PC-9 (cell line): ENCODE measurements around the gene RBM14. TPM values are rescaled to one million over a fixed set of nuclear protein-coding genes. Genes with fewer than 3 reads are reported as not detected.

ENCODE experiments used
- BruUV-seq: library from RNA; stranded (reverse); fragments of 400-500 nt; replicated peaks from 2 replicates; lab custom pipeline; 2021; lab: Mats Ljungman, UMichigan
- CTCF ChIA-PET: fragments of 300-600 bp; sonication (Branson Sonifier 250); formaldehyde crosslinking; loops from one replicate; lab custom pipeline; 2022; ENCODE audit warnings: antibody characterized with exemption; lab: Charles Lee
- POLR2A ChIA-PET: fragments of 300-600 bp; sonication (Branson Sonifier 250); formaldehyde crosslinking; loops from one replicate; lab custom pipeline; 2022; ENCODE audit warnings: antibody characterized with exemption; ENCODE audit not compliant: unreplicated experiment; lab: Charles Lee
- DNase-seq, 2 experiments: peaks; one replicate each; pipeline versions ENCODE4 v3.0.0 to v3.0.0-alpha.2; 2015 to 2022; ENCODE audit warnings: mixed read lengths in 1 of 2
- H2AFZ ChIP-seq: fragments of 200-600 bp; sonication (generic); 2 replicates; pipeline ENCODE4 v1.8.1; 2017; ENCODE audit warnings: antibody characterized with exemption
- H3F3A ChIP-seq: fragments of 200-600 bp; sonication (generic); 2 replicates; pipeline ENCODE4 v1.8.1; 2017; ENCODE audit warnings: antibody characterized with exemption, mild to moderate bottlenecking, low read depth; ENCODE audit not compliant: insufficient read depth
- H3K27ac ChIP-seq: fragments of 200-600 bp; sonication (generic); 2 replicates; pipeline ENCODE4 v1.6.1; 2016; ENCODE audit warnings: mixed run types
- H3K27me3 ChIP-seq: fragments of 200-600 bp; sonication (generic); 2 replicates; pipeline ENCODE4 v1.6.1; 2016; ENCODE audit warnings: low read depth, mixed run types; ENCODE audit not compliant: insufficient read depth
- H3K36me3 ChIP-seq: fragments of 200-600 bp; sonication (generic); 2 replicates; pipeline ENCODE4 v1.6.1; 2016; ENCODE audit warnings: low read depth, mixed run types
- H3K4me1 ChIP-seq: fragments of 200-600 bp; sonication (generic); replicated peaks from 2 replicates; pipeline ENCODE4 v1.6.1; 2016; ENCODE audit warnings: mixed run types; ENCODE audit not compliant: insufficient read depth
- H3K4me2 ChIP-seq: fragments of 200-600 bp; sonication (generic); 2 replicates; pipeline ENCODE4 v1.6.1; 2017; ENCODE audit warnings: mixed run types
- H3K4me3 ChIP-seq: fragments of 200-600 bp; sonication (generic); 2 replicates; pipeline ENCODE4 v1.6.1; 2016; ENCODE audit warnings: mixed run types
- H3K79me2 ChIP-seq: fragments of 200-600 bp; sonication (generic); 2 replicates; pipeline ENCODE4 v1.6.1; 2017; ENCODE audit warnings: low read depth, mixed run types
- H3K9me2 ChIP-seq: fragments of 200-600 bp; sonication (generic); 2 replicates; pipeline ENCODE4 v1.8.1; 2017; ENCODE audit warnings: mild to moderate bottlenecking; ENCODE audit not compliant: insufficient read depth
- H3K9me3 ChIP-seq: fragments of 200-600 bp; sonication (generic); 2 replicates; pipeline ENCODE4 v1.8.1; 2016; ENCODE audit warnings: low read depth; ENCODE audit not compliant: insufficient read depth
- H4K20me1 ChIP-seq: fragments of 200-600 bp; sonication (generic); 2 replicates; pipeline ENCODE4 v1.8.1; 2017; ENCODE audit not compliant: insufficient read depth
- EZH2 ChIP-seq: fragments of 200-600 bp; sonication (generic); IDR thresholded peaks from 2 replicates; pipeline ENCODE4 v1.8.0; 2017; ENCODE audit warnings: antibody characterized with exemption, low read depth
- intact Hi-C: fragments of 100-400 bp; cut with micrococcal nuclease; formaldehyde crosslinking; loops from one replicate; pipeline ENCODE4 v1.10.0; 2022; ENCODE audit not compliant: unreplicated experiment
- total RNA-seq: library from RNA; stranded (reverse); gene quantifications from 2 replicates; pipeline ENCODE4 v1.2.3, GENCODE V29; 2021
- TF ChIP-seq, protein P1 (sequence below): fragments of 200-600 bp; sonication (generic); conservative IDR thresholded peaks from 2 replicates; pipeline ENCODE4 v1.6.1; 2017; ENCODE audit warnings: mixed run types, antibody characterized with exemption, mild to moderate bottlenecking, moderate library complexity

The RBM14 gene
- total RNA-seq, 1 experiment from 2014 or later, result 108 TPM

DNA sequence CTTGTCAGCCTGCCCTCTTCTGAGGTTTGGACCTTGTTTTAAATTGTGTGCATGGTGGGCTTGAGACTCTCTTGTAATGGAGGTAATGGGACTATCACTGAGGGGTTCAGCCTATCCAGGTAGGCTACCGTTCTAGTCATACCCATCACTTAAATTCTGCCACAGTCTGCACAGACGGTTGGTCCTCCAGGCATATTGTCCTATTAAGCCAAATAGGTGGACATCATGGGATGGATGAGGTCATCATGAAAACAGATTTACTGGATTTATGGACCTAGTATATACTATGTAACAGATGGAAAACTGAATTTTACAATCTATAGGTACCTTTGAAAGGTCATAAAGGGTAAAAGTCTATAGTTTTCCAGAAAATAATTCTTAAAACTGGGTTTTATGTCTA is 12.9 kb downstream of the RBM14 start:
- intact Hi-C loops, result no loop called here
- TF ChIP-seq EZH2, result no peak
- TF ChIP-seq, protein P1, sequence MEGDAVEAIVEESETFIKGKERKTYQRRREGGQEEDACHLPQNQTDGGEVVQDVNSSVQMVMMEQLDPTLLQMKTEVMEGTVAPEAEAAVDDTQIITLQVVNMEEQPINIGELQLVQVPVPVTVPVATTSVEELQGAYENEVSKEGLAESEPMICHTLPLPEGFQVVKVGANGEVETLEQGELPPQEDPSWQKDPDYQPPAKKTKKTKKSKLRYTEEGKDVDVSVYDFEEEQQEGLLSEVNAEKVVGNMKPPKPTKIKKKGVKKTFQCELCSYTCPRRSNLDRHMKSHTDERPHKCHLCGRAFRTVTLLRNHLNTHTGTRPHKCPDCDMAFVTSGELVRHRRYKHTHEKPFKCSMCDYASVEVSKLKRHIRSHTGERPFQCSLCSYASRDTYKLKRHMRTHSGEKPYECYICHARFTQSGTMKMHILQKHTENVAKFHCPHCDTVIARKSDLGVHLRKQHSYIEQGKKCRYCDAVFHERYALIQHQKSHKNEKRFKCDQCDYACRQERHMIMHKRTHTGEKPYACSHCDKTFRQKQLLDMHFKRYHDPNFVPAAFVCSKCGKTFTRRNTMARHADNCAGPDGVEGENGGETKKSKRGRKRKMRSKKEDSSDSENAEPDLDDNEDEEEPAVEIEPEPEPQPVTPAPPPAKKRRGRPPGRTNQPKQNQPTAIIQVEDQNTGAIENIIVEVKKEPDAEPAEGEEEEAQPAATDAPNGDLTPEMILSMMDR, result no peak
- Histone ChIP-seq H3F3A (peaks cover 37% of the 10 kb centered on the region), H2AFZ (no peak overlapping the region), H3K27ac (no peak overlapping the region), H3K4me2 (no peak overlapping the region), H3K79me2 (peaks cover 100% of the 10 kb centered on the region), H3K36me3 (peaks cover 54% of the 10 kb centered on the region), H3K27me3 (no peaks in the 10 kb centered on the region), H3K9me2 (no peaks in the 10 kb centered on the region), H3K4me3 (no peak overlapping the region), H3K9me3 (no peaks in the 10 kb centered on the region), H4K20me1 (peaks cover 94% of the 10 kb centered on the region), H3K4me1 (no peaks in the 10 kb centered on the region)
- ChIA-PET POLR2A (no interaction called here), CTCF (interaction anchor here (0.5 kb wide), 1 partner anchor 31 kb away, joined by 9 read pairs; no protein-coding TSS in a partner anchor)
- DNase-seq, result no peak
- BruUV-seq, result no TSS peak

DNA sequence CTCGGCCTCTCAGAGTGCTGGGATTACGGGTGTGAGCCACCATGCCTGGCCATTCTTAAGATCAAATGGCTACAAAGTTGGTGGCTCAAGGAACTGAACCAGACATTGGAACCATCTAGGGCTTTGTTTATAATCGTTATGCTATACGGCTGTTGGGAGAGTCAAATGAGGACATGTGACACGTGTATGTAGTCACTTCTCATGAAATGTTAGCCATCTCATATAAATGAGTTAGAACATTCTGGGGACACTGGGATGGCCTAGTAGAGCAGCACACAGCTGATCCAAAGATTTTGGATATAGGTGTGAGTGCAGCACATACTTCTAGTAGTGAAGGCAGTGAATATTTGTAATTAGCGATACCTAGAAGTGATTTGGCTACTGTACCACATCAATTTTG is 15.5 kb downstream of the RBM14 start:
- peaks cover 30% of the 10 kb centered on the region for H3K36me3 ChIP-seq

DNA sequence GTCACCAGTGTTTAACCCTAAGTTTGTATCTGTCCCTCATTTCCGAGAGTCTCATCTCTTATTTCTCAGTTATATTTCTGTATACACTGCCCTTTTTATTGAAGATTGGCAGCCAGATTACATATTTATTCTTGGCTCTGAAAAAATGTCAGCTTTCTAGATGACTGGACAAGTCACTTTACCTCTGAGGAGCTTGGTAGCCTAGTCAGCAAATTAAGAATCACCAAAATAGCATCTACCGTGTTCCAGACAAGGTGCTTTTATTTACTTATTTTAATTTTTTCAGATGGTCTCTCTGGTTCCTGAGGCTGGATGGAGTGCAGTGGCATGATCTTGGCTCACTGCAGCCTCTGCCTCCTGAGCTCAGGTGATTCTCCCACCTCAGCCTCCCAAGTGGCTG is 16.5 kb downstream of the RBM14 start:
- POLR2A ChIA-PET, result no interaction called here
- H3K4me2 ChIP-seq, result no peak overlapping the region
- intact Hi-C loops, result no loop called here
- H3K9me3 ChIP-seq, result no peaks in the 10 kb centered on the region
- no peaks in the 10 kb centered on the region for H3K9me2 ChIP-seq
- H2AFZ ChIP-seq, result no peak overlapping the region
- BruUV-seq, result no TSS peak
- TF ChIP-seq, protein P1, result no peak
- no peak for TF ChIP-seq EZH2
- peaks cover 73% of the 10 kb centered on the region for H3F3A ChIP-seq
- DNase-seq, result no peak
- H3K4me1 ChIP-seq, result peaks cover 3% of the 10 kb centered on the region; the same call in 1 of the 2 replicates
- CTCF ChIA-PET, result interaction anchor here (0.6 kb wide), 1 partner anchor 200 kb away, joined by 30 read pairs; no protein-coding TSS in a partner anchor
- H3K4me3 ChIP-seq, result no peak overlapping the region
- peaks cover 19% of the 10 kb centered on the region for H3K36me3 ChIP-seq
- no peaks in the 10 kb centered on the region for H3K27me3 ChIP-seq
- H3K27ac ChIP-seq, result no peak overlapping the region
- peaks cover 99% of the 10 kb centered on the region for H3K79me2 ChIP-seq
- H4K20me1 ChIP-seq, result peaks cover 62% of the 10 kb centered on the region

More for the DNA sequence above, 15.5 kb downstream of the RBM14 start:
- POLR2A ChIA-PET, result no interaction called here
- no peak for TF ChIP-seq EZH2
- TF ChIP-seq, protein P1, result no peak
- Histone ChIP-seq H3K4me1 (no peaks in the 10 kb centered on the region), H4K20me1 (peaks cover 70% of the 10 kb centered on the region), H3F3A (peaks cover 62% of the 10 kb centered on the region), H3K9me2 (no peaks in the 10 kb centered on the region), H3K27me3 (no peaks in the 10 kb centered on the region), H3K9me3 (no peaks in the 10 kb centered on the region), H3K4me2 (no peak overlapping the region), H3K27ac (no peak overlapping the region), H3K4me3 (no peak overlapping the region), H3K79me2 (peaks cover 100% of the 10 kb centered on the region), H2AFZ (no peak overlapping the region)
- no peak for DNase-seq
- CTCF ChIA-PET, result no interaction called here
- BruUV-seq, result no TSS peak
- intact Hi-C loops, result no loop called here
